HEK293 (cell line): Measurements from ENCODE around the gene COPG2.

ENCODE experiments used
- CTCF ChIA-PET: fragments of 350-600 bp; formaldehyde crosslinking; extraction: SDS; loops from one replicate; lab custom pipeline; 2021; ENCODE audit warnings: antibody characterized with exemption; lab: Yijun Ruan, JAX
- POLR2A ChIA-PET: fragments of 300-600 bp; formaldehyde crosslinking; extraction: SDS; loops from one replicate; lab custom pipeline; 2020; ENCODE audit warnings: antibody characterized with exemption, inconsistent platforms; lab: Yijun Ruan, JAX
- H3K27ac ChIP-seq: fragments of 200-500 bp; sonication (Bioruptor generic); 2 replicates; pipeline ENCODE4 v1.5.1; 2014; ENCODE audit warnings: low read depth, low read length, control low read depth, inconsistent platforms; ENCODE audit errors: extremely low read depth
- H3K36me3 ChIP-seq, 2 experiments: fragments of 200-500 bp in 1 of 2; sonication (Bioruptor generic) in 1 of 2; 1 replicate in 1 of 2; 2 replicates in 1 of 2; pipeline ENCODE4 v1.5.1; 2014 to 2017; ENCODE audit warnings: inconsistent platforms in 2 of 2, low read length in 2 of 2; ENCODE audit not compliant: control insufficient read depth in 2 of 2, insufficient read depth in 1 of 2
- H3K4me1 ChIP-seq: fragments of 200-500 bp; sonication (Bioruptor generic); 2 replicates; pipeline ENCODE4 v1.5.1; 2014; ENCODE audit warnings: mild to moderate bottlenecking, low read length, inconsistent platforms; ENCODE audit not compliant: control insufficient read depth, insufficient read depth
- H3K4me3 ChIP-seq: 2 replicates; pipeline ENCODE4 v1.5.1; 2011; ENCODE audit warnings: low read depth, mild to moderate bottlenecking, control low read depth, low read length, moderate library complexity
- H3K9me3 ChIP-seq: fragments of 200-500 bp; sonication (Bioruptor generic); 2 replicates; pipeline ENCODE4 v1.5.1; 2014; ENCODE audit warnings: low read depth, low read length, inconsistent platforms; ENCODE audit not compliant: control insufficient read depth, insufficient read depth
- BCL11B ChIP-seq: fragments of 450-650 bp; formaldehyde crosslinking; IDR thresholded peaks from 2 replicates; pipeline ENCODE4 v1.5.1; 2016; ENCODE audit warnings: low read depth, missing biosample characterization, missing genetic modification characterization
- GLIS2 ChIP-seq: fragments of 450-650 bp; formaldehyde crosslinking; IDR thresholded peaks from 2 replicates; pipeline ENCODE4 v1.5.1; 2016; ENCODE audit warnings: missing biosample characterization, missing genetic modification characterization
- HOXA7 ChIP-seq: sonication (generic); formaldehyde crosslinking; IDR thresholded peaks from 2 replicates; pipeline ENCODE4 v1.8.1; 2022; ENCODE audit warnings: missing genetic modification reagents, borderline replicate concordance
- KLF8 ChIP-seq: fragments of 450-650 bp; formaldehyde crosslinking; IDR thresholded peaks from 2 replicates; pipeline ENCODE4 v1.5.1; 2016; ENCODE audit warnings: missing biosample characterization, missing genetic modification characterization
- SETDB1 ChIP-seq: IDR thresholded peaks from one replicate; pipeline ENCODE4 v1.6.1; 2017; ENCODE audit warnings: mild to moderate bottlenecking, low read length, moderate library complexity, mixed read lengths; ENCODE audit not compliant: insufficient read length
- YY2 ChIP-seq: fragments of 450-650 bp; formaldehyde crosslinking; IDR thresholded peaks from 2 replicates; pipeline ENCODE4 v1.5.1; 2016; ENCODE audit warnings: missing biosample characterization, missing genetic modification characterization
- ZBTB11 ChIP-seq: fragments of 450-650 bp; formaldehyde crosslinking; conservative IDR thresholded peaks from 2 replicates; pipeline ENCODE4 v1.5.1; 2016; ENCODE audit warnings: low read depth, missing biosample characterization, missing genetic modification characterization
- ZBTB7A ChIP-seq: fragments of 450-650 bp; formaldehyde crosslinking; IDR thresholded peaks from 2 replicates; pipeline ENCODE4 v1.5.1; 2016; ENCODE audit warnings: low read depth, missing biosample characterization, missing genetic modification characterization
- ZFHX2 ChIP-seq: fragments of 450-650 bp; formaldehyde crosslinking; conservative IDR thresholded peaks from 2 replicates; pipeline ENCODE4 v1.5.1; 2016; ENCODE audit warnings: missing biosample characterization, missing genetic modification characterization
- ZNF133 ChIP-seq: fragments of 450-650 bp; formaldehyde crosslinking; IDR thresholded peaks from 2 replicates; pipeline ENCODE4 v1.5.1; 2016; ENCODE audit warnings: missing biosample characterization, missing genetic modification characterization
- ZNF138 ChIP-seq: fragments of 450-650 bp; formaldehyde crosslinking; IDR thresholded peaks from 2 replicates; pipeline ENCODE4 v1.5.1; 2016; ENCODE audit warnings: missing biosample characterization, missing genetic modification characterization, borderline replicate concordance
- ZNF155 ChIP-seq: fragments of 450-650 bp; formaldehyde crosslinking; IDR thresholded peaks from 2 replicates; pipeline ENCODE4 v1.5.1; 2016; ENCODE audit warnings: missing biosample characterization, missing genetic modification characterization
- ZNF202 ChIP-seq: fragments of 450-650 bp; formaldehyde crosslinking; IDR thresholded peaks from 2 replicates; pipeline ENCODE4 v1.5.1; 2016; ENCODE audit warnings: missing biosample characterization, missing genetic modification characterization, borderline replicate concordance
- ZNF239 ChIP-seq: fragments of 450-650 bp; formaldehyde crosslinking; IDR thresholded peaks from 2 replicates; pipeline ENCODE4 v1.5.1; 2016; ENCODE audit warnings: missing biosample characterization, missing genetic modification characterization
- ZNF398 ChIP-seq: fragments of 450-650 bp; formaldehyde crosslinking; IDR thresholded peaks from 2 replicates; pipeline ENCODE4 v1.5.1; 2017; ENCODE audit warnings: missing biosample characterization, missing genetic modification characterization
- ZNF561 ChIP-seq: fragments of 450-650 bp; IDR thresholded peaks from 2 replicates; pipeline ENCODE4 v1.5.1; 2018; ENCODE audit warnings: missing biosample characterization, missing genetic modification characterization, borderline replicate concordance
- ZNF596 ChIP-seq: fragments of 450-650 bp; IDR thresholded peaks from 2 replicates; pipeline ENCODE4 v1.5.0; 2018; ENCODE audit warnings: missing biosample characterization, mild to moderate bottlenecking, missing genetic modification characterization, moderate library complexity
- ZNF645 ChIP-seq: fragments of 450-650 bp; formaldehyde crosslinking; IDR thresholded peaks from 2 replicates; pipeline ENCODE4; 2016; ENCODE audit warnings: missing biosample characterization, missing genetic modification characterization
- ZNF76 ChIP-seq: fragments of 450-650 bp; formaldehyde crosslinking; IDR thresholded peaks from 2 replicates; pipeline ENCODE4; 2016; ENCODE audit warnings: low read depth, missing biosample characterization, missing genetic modification characterization, borderline replicate concordance
- TF ChIP-seq, protein P1 (sequence below): fragments of 450-650 bp; formaldehyde crosslinking; IDR thresholded peaks from 2 replicates; pipeline ENCODE4 v1.5.0; 2017; ENCODE audit warnings: missing biosample characterization, missing genetic modification characterization, borderline replicate concordance

Gene COPG2

DNA sequence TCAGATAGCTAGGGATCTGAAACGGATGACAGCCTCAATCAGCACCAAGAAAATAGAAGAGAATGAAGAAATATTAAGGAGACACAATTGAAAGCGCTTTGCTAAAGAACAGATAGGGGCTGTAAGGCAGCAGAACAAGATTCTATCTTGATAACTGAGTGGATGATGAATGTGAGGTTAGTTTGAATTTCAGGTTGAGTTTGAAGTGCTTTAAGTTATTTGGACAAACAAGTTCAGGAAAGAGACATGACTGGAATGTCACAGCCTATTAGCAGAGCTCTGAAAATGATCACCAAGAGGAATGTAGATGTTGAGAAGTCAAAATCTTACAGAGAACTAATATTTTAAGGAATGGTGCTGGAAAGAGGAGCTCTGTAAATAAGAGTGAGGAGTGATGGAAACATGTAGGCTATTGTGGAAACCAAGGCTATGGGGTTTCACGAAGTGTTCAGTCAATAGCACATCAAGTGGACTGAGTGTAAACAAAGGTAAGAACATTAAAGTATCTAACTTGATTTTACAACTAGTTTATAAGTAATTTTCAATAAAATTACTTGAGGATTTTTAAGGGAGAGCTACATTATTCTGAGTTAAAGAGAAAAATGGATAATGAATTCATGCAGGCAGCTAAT is 115.0 kb downstream of the COPG2 start:
- POLR2A ChIA-PET = no interaction called here
- H3K27ac ChIP-seq = no peak overlapping the region
- TF ChIP-seq GLIS2 = no peak
- no peak for TF ChIP-seq HOXA7 (CRISPR knock-in tag)
- no peak for TF ChIP-seq ZNF561 (tag by site-specific recombination)
- no peak for TF ChIP-seq ZNF398
- TF ChIP-seq ZNF133 = no peak
- TF ChIP-seq ZNF76 (tag by site-specific recombination) = no peak
- no peak for TF ChIP-seq ZNF138
- TF ChIP-seq ZNF596 (tag by site-specific recombination) = no peak
- no peak for TF ChIP-seq KLF8 (tag by site-specific recombination)
- TF ChIP-seq SETDB1 = no peak
- TF ChIP-seq, protein P1, sequence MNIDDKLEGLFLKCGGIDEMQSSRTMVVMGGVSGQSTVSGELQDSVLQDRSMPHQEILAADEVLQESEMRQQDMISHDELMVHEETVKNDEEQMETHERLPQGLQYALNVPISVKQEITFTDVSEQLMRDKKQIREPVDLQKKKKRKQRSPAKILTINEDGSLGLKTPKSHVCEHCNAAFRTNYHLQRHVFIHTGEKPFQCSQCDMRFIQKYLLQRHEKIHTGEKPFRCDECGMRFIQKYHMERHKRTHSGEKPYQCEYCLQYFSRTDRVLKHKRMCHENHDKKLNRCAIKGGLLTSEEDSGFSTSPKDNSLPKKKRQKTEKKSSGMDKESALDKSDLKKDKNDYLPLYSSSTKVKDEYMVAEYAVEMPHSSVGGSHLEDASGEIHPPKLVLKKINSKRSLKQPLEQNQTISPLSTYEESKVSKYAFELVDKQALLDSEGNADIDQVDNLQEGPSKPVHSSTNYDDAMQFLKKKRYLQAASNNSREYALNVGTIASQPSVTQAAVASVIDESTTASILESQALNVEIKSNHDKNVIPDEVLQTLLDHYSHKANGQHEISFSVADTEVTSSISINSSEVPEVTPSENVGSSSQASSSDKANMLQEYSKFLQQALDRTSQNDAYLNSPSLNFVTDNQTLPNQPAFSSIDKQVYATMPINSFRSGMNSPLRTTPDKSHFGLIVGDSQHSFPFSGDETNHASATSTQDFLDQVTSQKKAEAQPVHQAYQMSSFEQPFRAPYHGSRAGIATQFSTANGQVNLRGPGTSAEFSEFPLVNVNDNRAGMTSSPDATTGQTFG = no peak
- no peak for TF ChIP-seq ZNF155
- no peak for TF ChIP-seq ZFHX2
- TF ChIP-seq ZNF645 (tag by site-specific recombination) = no peak
- TF ChIP-seq ZNF202 (tag by site-specific recombination) = no peak
- no peak for TF ChIP-seq ZNF239 (tag by site-specific recombination)
- TF ChIP-seq YY2 (tag by site-specific recombination) = no peak
- no peak for TF ChIP-seq BCL11B (tag by site-specific recombination)
- TF ChIP-seq ZBTB11 (tag by site-specific recombination) = no peak
- TF ChIP-seq ZBTB7A = no peak
- TF ChIP-seq, all 188 proteins: peak for 0
- Histone ChIP-seq H3K4me1 (no peaks in the 10 kb centered on the region), H3K4me3 (no peak overlapping the region), H3K9me3 (no peaks in the 10 kb centered on the region), H3K36me3 (peaks cover 0 to 31% of the 10 kb centered on the region in 2 experiments; a peak in 2 of 3 replicates)
- CTCF ChIA-PET = no interaction called here
